PFSK-1 (cell line): ENCODE measurements around the gene HOXA13.

Source experiments
- FOXP2 ChIP-seq: optimal IDR thresholded peaks from 2 replicates; pipeline ENCODE3; 2011; ENCODE audit warnings: borderline replicate concordance, control low read depth, inconsistent platforms; ENCODE audit not compliant: insufficient read depth; ENCODE audit errors: extremely low read length, extremely low read depth
- POLR2AphosphoS5 ChIP-seq: IDR thresholded peaks from 2 replicates; pipeline ENCODE4 v1.6.1; 2012; ENCODE audit warnings: low read depth, mild to moderate bottlenecking, control low read depth, low read length, moderate library complexity
- REST ChIP-seq, 2 experiments: IDR thresholded peaks; 2 replicates each; pipeline versions ENCODE4 v1.6.1 to v1.8.0; 2011 to 2012; ENCODE audit warnings: low read depth in 2 of 2, low read length in 2 of 2, control low read depth in 1 of 2, inconsistent platforms in 1 of 2, mild to moderate bottlenecking in 1 of 2, moderate library complexity in 1 of 2; ENCODE audit not compliant: insufficient read depth in 1 of 2
- SIN3A ChIP-seq: IDR thresholded peaks from 2 replicates; pipeline ENCODE4 v1.6.1; 2012; ENCODE audit warnings: mild to moderate bottlenecking, low read length, moderate library complexity, borderline replicate concordance; ENCODE audit not compliant: insufficient read depth
- TAF1 ChIP-seq: IDR thresholded peaks from 2 replicates; pipeline ENCODE4 v1.6.1; 2012; ENCODE audit warnings: low read length, control low read depth, borderline replicate concordance; ENCODE audit not compliant: insufficient read depth

Gene HOXA13

GRCh38 chr7:27220440-27220955, 20.6 kb upstream of the HOXA13 start:
- no peak for TF ChIP-seq POLR2AphosphoS5
- no peak for TF ChIP-seq FOXP2
- TF ChIP-seq SIN3A, result no peak
- no peak for TF ChIP-seq REST (IDR thresholded peaks at IDR 0.05; ENCODE audit: insufficient read depth in 1 of 2, low read depth in 2 of 2, low read length in 2 of 2)
- no peak for TF ChIP-seq TAF1

- TF ChIP-seq POLR2AphosphoS5, result no peak
- no peak for TF ChIP-seq TAF1
- TF ChIP-seq FOXP2, result no peak
- TF ChIP-seq REST (IDR thresholded peaks at IDR 0.05; ENCODE audit: insufficient read depth in 1 of 2, low read depth in 2 of 2, low read length in 2 of 2), result no peak
- TF ChIP-seq SIN3A, result no peak
Measured at GRCh38 chr7:27219821-27220220, 19.9 kb upstream of the HOXA13 start.

GRCh38 chr7:27217951-27218350, 18.1 kb upstream of the HOXA13 start:
- no peak for TF ChIP-seq FOXP2

- TF ChIP-seq TAF1 (no peak), FOXP2 (no peak), SIN3A (no peak), POLR2AphosphoS5 (no peak)
Measured at GRCh38 chr7:27215356-27215755, 15.5 kb upstream of the HOXA13 start.

- TF ChIP-seq POLR2AphosphoS5 (no peak), REST (IDR thresholded peaks at IDR 0.05; ENCODE audit: insufficient read depth in 1 of 2, low read depth in 2 of 2, low read length in 2 of 2) (no peak), SIN3A (no peak), FOXP2 (no peak), TAF1 (no peak)
Measured at GRCh38 chr7:27214239-27214950, 14.5 kb upstream of the HOXA13 start.
